K562 (cell line): ENCODE data around the gene BRAP. TPM values are rescaled to one million over a fixed set of nuclear protein-coding genes. Genes with fewer than 3 reads are reported as not detected.
A peak's percentile ranks its signal among the peaks of the same experiment; 100 is the strongest.

Experiments
- C11orf30 ChIP-seq: fragments of 450-650 bp; IDR thresholded peaks from 2 replicates; pipeline ENCODE4 v1.6.1; 2016; ENCODE audit warnings: low read depth, mild to moderate bottlenecking
- CBX2 ChIP-seq: fragments of 200-600 bp; sonication (generic); IDR thresholded peaks from one replicate; pipeline ENCODE4 v1.6.1; 2012; ENCODE audit warnings: mild to moderate bottlenecking, low read length, inconsistent platforms; ENCODE audit not compliant: insufficient read depth, poor library complexity, severe bottlenecking
- CTCFL ChIP-seq: IDR thresholded peaks from 2 replicates; pipeline ENCODE4 v1.6.1; 2011; ENCODE audit warnings: borderline replicate concordance, low read depth, mild to moderate bottlenecking, moderate library complexity, low read length; ENCODE audit not compliant: insufficient read depth, poor library complexity, severe bottlenecking
- DMBX1 ChIP-seq: fragments of 250-450 bp; sonication (Bioruptor Pico); IDR thresholded peaks from 2 replicates; pipeline ENCODE4 v1.8.0; 2022; ENCODE audit warnings: inconsistent platforms, mild to moderate bottlenecking, moderate library complexity, borderline replicate concordance
- E2F4 ChIP-seq: sonication (generic); formaldehyde crosslinking; IDR thresholded peaks from 2 replicates; pipeline ENCODE4 v1.8.0; 2022; ENCODE audit warnings: mild to moderate bottlenecking, low read depth, missing genetic modification reagents
- HLTF ChIP-seq: fragments of 450-650 bp; IDR thresholded peaks from 2 replicates; pipeline ENCODE4 v1.6.1; 2016
- HNRNPH1 ChIP-seq: fragments of 200-400 bp; formaldehyde crosslinking; optimal IDR thresholded peaks from 2 replicates; pipeline ENCODE3; 2017; ENCODE audit warnings: low read depth, mild to moderate bottlenecking, low read length, moderate library complexity
- HNRNPK ChIP-seq: fragments of 200-400 bp; formaldehyde crosslinking; IDR thresholded peaks from one replicate; pipeline ENCODE4 v1.6.1; 2018; ENCODE audit warnings: mild to moderate bottlenecking, low read depth, low read length; ENCODE audit not compliant: poor library complexity, severe bottlenecking
- KDM1A ChIP-seq, 2 experiments: fragments of 450-650 bp; IDR thresholded peaks; 2 replicates each; pipeline ENCODE4 v1.6.1; 2016; ENCODE audit warnings: mild to moderate bottlenecking in 2 of 2
- MAFK ChIP-seq: IDR thresholded peaks from 2 replicates; pipeline ENCODE4 v1.6.1; 2011; ENCODE audit warnings: low read length, improper control_type of control experiment
- NFYB ChIP-seq: IDR thresholded peaks from 2 replicates; pipeline ENCODE4 v1.6.1; 2011; ENCODE audit warnings: mild to moderate bottlenecking, moderate library complexity; ENCODE audit not compliant: insufficient read length; ENCODE audit errors: extremely low read depth
- RBM34 ChIP-seq: fragments of 200-400 bp; formaldehyde crosslinking; IDR thresholded peaks from 2 replicates; pipeline ENCODE4 v1.6.1; 2018; ENCODE audit warnings: low read length, borderline replicate concordance; ENCODE audit not compliant: insufficient read depth
- TAF15 ChIP-seq: fragments of 200-400 bp; formaldehyde crosslinking; IDR thresholded peaks from 2 replicates; pipeline ENCODE4 v1.6.1; 2017; ENCODE audit warnings: mild to moderate bottlenecking, low read depth, low read length, moderate library complexity
- TCF3 ChIP-seq: sonication (generic); formaldehyde crosslinking; IDR thresholded peaks from 2 replicates; pipeline ENCODE4 v1.4.0; 2020; ENCODE audit warnings: mild to moderate bottlenecking, missing genetic modification reagents
- ZNF134 ChIP-seq: fragments of 250-450 bp; sonication (Bioruptor Pico); conservative IDR thresholded peaks from 2 replicates; pipeline ENCODE4 v1.4.0; 2020
- ZNF184 ChIP-seq: sonication (generic); formaldehyde crosslinking; IDR thresholded peaks from 2 replicates; pipeline ENCODE4 v1.5.0; 2020; ENCODE audit warnings: missing genetic modification reagents
- ZNF316 ChIP-seq: fragments of 450-650 bp; IDR thresholded peaks from 2 replicates; pipeline ENCODE4 v1.6.1; 2016
- ZNF41 ChIP-seq: fragments of 250-450 bp; sonication (Bioruptor Pico); conservative IDR thresholded peaks from 2 replicates; pipeline ENCODE4 v1.4.0; 2020; ENCODE audit warnings: mild to moderate bottlenecking
- ZNF436 ChIP-seq: fragments of 250-450, 450-650 bp; sonication (Bioruptor Pico); formaldehyde crosslinking; IDR thresholded peaks from 2 replicates; pipeline ENCODE4 v1.7.0; 2020; ENCODE audit warnings: mild to moderate bottlenecking
- ZNF766 ChIP-seq: fragments of 200-800 bp; sonication (Bioruptor generic); conservative IDR thresholded peaks from 2 replicates; pipeline ENCODE4 v1.6.1; 2016; ENCODE audit warnings: missing genetic modification characterization, missing compliant biosample characterization
- polyA plus RNA-seq, 8 experiments: library from polyadenylated mRNA; depleted of rRNA in 4 of 8; stranded (reverse) in 5 of 8; unstranded in 3 of 8; fragments of >200 nt; fragmentation: Nextera tagmentation in 2 of 8; fragmentation: Illumina TruSeq in 1 of 8; extraction: Ambion mirVana in 2 of 8; extraction: Trizol in 1 of 8; gene quantifications; 2 replicates each; pipeline versions ENCODE4 v1.2.1 to v1.2.3, GENCODE V29; 2011 to 2014; ENCODE audit warnings: inconsistent platforms in 1 of 8, missing spikeins in 1 of 8
- total RNA-seq, 7 experiments: library from RNA; depleted of rRNA in 6 of 7; stranded (reverse); fragments of >200 nt in 6 of 7; fragmentation: Illumina TruSeq in 2 of 7; extraction: Trizol in 2 of 7; gene quantifications; 2 replicates each; pipeline versions ENCODE4 v1.2.1 to v1.2.3, GENCODE V29; 2011 to 2021; ENCODE audit warnings: low replicate concordance in 1 of 7
- TF ChIP-seq, protein P1 (sequence below): fragments of 250-450 bp; sonication (Bioruptor Pico); IDR thresholded peaks from 2 replicates; pipeline ENCODE4 v1.4.0; 2020; ENCODE audit warnings: mild to moderate bottlenecking
- TF ChIP-seq, protein P2 (sequence below): fragments of 200-400 bp; formaldehyde crosslinking; IDR thresholded peaks from 2 replicates; pipeline ENCODE4 v1.6.1; 2017; ENCODE audit warnings: mild to moderate bottlenecking, low read depth, low read length, moderate library complexity

The BRAP gene
- total and polyA plus RNA-seq, 9 of the 15 experiments (the other 6 are each of a cell fraction or from before 2014, with no cell fraction given), result 2.2 to 32.6 (median 27.5) TPM

DNA sequence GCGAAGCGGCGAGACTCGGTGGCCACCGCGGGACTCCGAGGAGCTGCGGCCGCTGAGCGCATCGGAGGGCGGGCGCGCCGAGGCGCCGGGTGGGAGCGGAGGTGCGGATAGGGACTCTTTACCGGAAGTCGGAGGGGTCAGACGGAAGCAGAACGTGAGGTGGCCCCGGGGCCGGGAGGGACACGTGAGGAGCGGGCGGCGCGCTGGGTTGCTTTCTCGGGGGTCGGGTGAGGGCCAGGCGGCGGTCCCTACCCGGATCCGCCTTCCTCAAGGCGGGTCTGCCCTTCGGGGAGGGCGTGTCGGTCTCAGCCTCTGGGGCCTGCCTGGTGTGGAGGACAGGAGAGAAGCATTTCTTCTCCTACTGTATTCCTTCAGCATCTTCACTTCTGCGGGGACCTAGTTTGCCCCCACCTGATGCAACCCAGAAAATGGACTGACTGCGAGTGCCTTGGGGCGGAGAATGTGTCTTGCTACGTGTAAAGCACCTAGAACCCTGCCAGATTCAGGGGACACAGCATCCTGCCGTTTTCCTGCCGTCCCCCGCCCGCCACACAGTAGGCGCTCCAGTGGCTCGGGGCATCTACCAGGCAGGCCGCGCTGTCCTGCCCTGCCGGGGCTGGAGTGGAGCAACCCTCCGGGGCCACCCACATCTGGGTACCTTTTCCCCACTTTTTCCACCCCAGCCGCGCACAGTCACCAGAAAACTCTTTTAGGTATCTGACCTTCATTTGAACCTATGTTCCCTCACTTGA, 86.1 kb downstream of the BRAP start (continued):
- no peak for TF ChIP-seq HNRNPK
- no peak for TF ChIP-seq DMBX1 (CRISPR knock-in tag)
- TF ChIP-seq CTCFL, result no peak
- TF ChIP-seq ZNF316, result no peak
- no peak for TF ChIP-seq TCF3 (CRISPR knock-in tag)
- no peak for TF ChIP-seq TAF15
- no peak for TF ChIP-seq C11orf30
- TF ChIP-seq, protein P1, sequence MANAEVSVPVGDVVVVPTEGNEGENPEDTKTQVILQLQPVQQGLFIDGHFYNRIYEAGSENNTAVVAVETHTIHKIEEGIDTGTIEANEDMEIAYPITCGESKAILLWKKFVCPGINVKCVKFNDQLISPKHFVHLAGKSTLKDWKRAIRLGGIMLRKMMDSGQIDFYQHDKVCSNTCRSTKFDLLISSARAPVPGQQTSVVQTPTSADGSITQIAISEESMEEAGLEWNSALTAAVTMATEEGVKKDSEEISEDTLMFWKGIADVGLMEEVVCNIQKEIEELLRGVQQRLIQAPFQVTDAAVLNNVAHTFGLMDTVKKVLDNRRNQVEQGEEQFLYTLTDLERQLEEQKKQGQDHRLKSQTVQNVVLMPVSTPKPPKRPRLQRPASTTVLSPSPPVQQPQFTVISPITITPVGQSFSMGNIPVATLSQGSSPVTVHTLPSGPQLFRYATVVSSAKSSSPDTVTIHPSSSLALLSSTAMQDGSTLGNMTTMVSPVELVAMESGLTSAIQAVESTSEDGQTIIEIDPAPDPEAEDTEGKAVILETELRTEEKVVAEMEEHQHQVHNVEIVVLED (CRISPR knock-in tag), result peak; percentile 69
- no peak for TF ChIP-seq RBM34
- no peak for TF ChIP-seq ZNF184 (CRISPR knock-in tag)
- no peak; the same call in 1 of the 2 replicates for TF ChIP-seq ZNF766 (CRISPR knock-in tag)
- no peak for TF ChIP-seq MAFK
- no peak for TF ChIP-seq ZNF436 (CRISPR knock-in tag)
- TF ChIP-seq ZNF134, result no peak
- TF ChIP-seq CBX2, result no peak
- TF ChIP-seq NFYB, result no peak
- TF ChIP-seq HLTF, result peak; percentile 61; the same call in 1 of the 2 replicates
- peak in 1 of 2 experiments; percentile 59; a peak in 2 of 4 replicates for TF ChIP-seq KDM1A (IDR thresholded peaks at IDR 0.05)
- 0 out of 2 replicates have a peak, but pooled peaks have one; percentile 43 for TF ChIP-seq E2F4
- no peak for TF ChIP-seq HNRNPH1
- TF ChIP-seq, protein P2, sequence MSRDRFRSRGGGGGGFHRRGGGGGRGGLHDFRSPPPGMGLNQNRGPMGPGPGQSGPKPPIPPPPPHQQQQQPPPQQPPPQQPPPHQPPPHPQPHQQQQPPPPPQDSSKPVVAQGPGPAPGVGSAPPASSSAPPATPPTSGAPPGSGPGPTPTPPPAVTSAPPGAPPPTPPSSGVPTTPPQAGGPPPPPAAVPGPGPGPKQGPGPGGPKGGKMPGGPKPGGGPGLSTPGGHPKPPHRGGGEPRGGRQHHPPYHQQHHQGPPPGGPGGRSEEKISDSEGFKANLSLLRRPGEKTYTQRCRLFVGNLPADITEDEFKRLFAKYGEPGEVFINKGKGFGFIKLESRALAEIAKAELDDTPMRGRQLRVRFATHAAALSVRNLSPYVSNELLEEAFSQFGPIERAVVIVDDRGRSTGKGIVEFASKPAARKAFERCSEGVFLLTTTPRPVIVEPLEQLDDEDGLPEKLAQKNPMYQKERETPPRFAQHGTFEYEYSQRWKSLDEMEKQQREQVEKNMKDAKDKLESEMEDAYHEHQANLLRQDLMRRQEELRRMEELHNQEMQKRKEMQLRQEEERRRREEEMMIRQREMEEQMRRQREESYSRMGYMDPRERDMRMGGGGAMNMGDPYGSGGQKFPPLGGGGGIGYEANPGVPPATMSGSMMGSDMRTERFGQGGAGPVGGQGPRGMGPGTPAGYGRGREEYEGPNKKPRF, result no peak
- no peak for TF ChIP-seq ZNF41 (CRISPR knock-in tag)
